Tibial artery (tissue), 4 donors: ENCODE measurements around the gene GEN1.

Source experiments
- DNase-seq, 2 donors: peaks; one replicate each; pipeline ENCODE4 v3.0.0-alpha.2; 2019
- H3K27ac ChIP-seq, 2 donors: fragments of 200-600 bp; sonication (generic) in 1 of 2; 1 replicate in 1 of 2; 2 replicates in 1 of 2; pipeline ENCODE4 v1.5.1; 2018 to 2019; ENCODE audit warnings: mild to moderate bottlenecking in 1 of 2
- H3K27me3 ChIP-seq, 2 donors: fragments of 200-600 bp; sonication (generic) in 1 of 2; one replicate each; pipeline versions ENCODE4 v1.5.1 to v1.6.0; 2016 to 2019
- H3K36me3 ChIP-seq, 3 donors: fragments of 200-600 bp; sonication (generic) in 2 of 3; one replicate each; pipeline ENCODE4 v1.5.1; 2016 to 2019; ENCODE audit warnings: mild to moderate bottlenecking in 2 of 3
- H3K4me1 ChIP-seq, 4 donors: fragments of 200-600 bp; sonication (generic) in 2 of 4; 1 replicate in 3 of 4; 2 replicates in 1 of 4; pipeline ENCODE4 v1.5.1; 2016 to 2019
- H3K4me3 ChIP-seq, 2 donors: fragments of 200-600 bp; sonication (generic) in 1 of 2; 1 replicate in 1 of 2; 2 replicates in 1 of 2; pipeline ENCODE4 v1.5.1; 2018 to 2019; ENCODE audit warnings: mild to moderate bottlenecking in 2 of 2
- H3K9me3 ChIP-seq, 3 donors: fragments of 200-600 bp; sonication (generic) in 1 of 3; one replicate each; pipeline ENCODE4 v1.5.1; 2016 to 2019
- intact Hi-C: fragments of 100-400 bp; cut with DNase I; formaldehyde crosslinking; loops from one replicate; pipeline ENCODE4 v1.15.0; 2023; ENCODE audit warnings: low total_unique reads
- TF ChIP-seq, protein P1 (sequence below), 2 experiments: fragments of 200-600 bp in 1 of 2; fragments of 450-650 bp in 1 of 2; IDR thresholded peaks; one replicate each; pipeline ENCODE4 v1.5.1; 2017 to 2019; ENCODE audit warnings: antibody characterized with exemption in 2 of 2, mild to moderate bottlenecking in 1 of 2, moderate library complexity in 1 of 2

The GEN1 gene, protein sequence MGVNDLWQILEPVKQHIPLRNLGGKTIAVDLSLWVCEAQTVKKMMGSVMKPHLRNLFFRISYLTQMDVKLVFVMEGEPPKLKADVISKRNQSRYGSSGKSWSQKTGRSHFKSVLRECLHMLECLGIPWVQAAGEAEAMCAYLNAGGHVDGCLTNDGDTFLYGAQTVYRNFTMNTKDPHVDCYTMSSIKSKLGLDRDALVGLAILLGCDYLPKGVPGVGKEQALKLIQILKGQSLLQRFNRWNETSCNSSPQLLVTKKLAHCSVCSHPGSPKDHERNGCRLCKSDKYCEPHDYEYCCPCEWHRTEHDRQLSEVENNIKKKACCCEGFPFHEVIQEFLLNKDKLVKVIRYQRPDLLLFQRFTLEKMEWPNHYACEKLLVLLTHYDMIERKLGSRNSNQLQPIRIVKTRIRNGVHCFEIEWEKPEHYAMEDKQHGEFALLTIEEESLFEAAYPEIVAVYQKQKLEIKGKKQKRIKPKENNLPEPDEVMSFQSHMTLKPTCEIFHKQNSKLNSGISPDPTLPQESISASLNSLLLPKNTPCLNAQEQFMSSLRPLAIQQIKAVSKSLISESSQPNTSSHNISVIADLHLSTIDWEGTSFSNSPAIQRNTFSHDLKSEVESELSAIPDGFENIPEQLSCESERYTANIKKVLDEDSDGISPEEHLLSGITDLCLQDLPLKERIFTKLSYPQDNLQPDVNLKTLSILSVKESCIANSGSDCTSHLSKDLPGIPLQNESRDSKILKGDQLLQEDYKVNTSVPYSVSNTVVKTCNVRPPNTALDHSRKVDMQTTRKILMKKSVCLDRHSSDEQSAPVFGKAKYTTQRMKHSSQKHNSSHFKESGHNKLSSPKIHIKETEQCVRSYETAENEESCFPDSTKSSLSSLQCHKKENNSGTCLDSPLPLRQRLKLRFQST

GRCh38 chr2:17753803-17754663 lies at the start of gene GEN1, which contains the start of gene SMC6:
TSS of gene GEN1 (plus strand) at chr2:17754138. CDS start at chr2:17759944, 5,806 bp downstream.
TSS of gene SMC6 (minus strand) at chr2:17753810. CDS start at chr2:17745946, 7,864 bp downstream.
- intact Hi-C loops, result no loop called here
- TF ChIP-seq, protein P1, sequence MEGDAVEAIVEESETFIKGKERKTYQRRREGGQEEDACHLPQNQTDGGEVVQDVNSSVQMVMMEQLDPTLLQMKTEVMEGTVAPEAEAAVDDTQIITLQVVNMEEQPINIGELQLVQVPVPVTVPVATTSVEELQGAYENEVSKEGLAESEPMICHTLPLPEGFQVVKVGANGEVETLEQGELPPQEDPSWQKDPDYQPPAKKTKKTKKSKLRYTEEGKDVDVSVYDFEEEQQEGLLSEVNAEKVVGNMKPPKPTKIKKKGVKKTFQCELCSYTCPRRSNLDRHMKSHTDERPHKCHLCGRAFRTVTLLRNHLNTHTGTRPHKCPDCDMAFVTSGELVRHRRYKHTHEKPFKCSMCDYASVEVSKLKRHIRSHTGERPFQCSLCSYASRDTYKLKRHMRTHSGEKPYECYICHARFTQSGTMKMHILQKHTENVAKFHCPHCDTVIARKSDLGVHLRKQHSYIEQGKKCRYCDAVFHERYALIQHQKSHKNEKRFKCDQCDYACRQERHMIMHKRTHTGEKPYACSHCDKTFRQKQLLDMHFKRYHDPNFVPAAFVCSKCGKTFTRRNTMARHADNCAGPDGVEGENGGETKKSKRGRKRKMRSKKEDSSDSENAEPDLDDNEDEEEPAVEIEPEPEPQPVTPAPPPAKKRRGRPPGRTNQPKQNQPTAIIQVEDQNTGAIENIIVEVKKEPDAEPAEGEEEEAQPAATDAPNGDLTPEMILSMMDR (IDR thresholded peaks at IDR 0.05), result no peak
- H3K4me1 ChIP-seq, result peaks cover 4 to 20% (median 13%) of the 10 kb centered on the region in 4 donors
- H3K27me3 ChIP-seq, result no peaks in the 10 kb centered on the region
- DNase-seq, result peak; percentile 84 to 93
- no peaks in the 10 kb centered on the region for H3K36me3 ChIP-seq
- H3K27ac ChIP-seq, result peak within 1 kb of the TSS; percentile 91 to 96
- H3K4me3 ChIP-seq, result peak within 1 kb of the TSS; percentile 91 to 99
- no peaks in the 10 kb centered on the region for H3K9me3 ChIP-seq

GRCh38 chr2:17706845-17707244 lies 47.1 kb upstream of the GEN1 start:
- Histone ChIP-seq H3K27me3 (no peaks in the 10 kb centered on the region), H3K27ac (no peak overlapping the region), H3K9me3 (no peaks in the 10 kb centered on the region), H3K4me1 (no peaks in the 10 kb centered on the region), H3K4me3 (no peak overlapping the region), H3K36me3 (peaks cover 27 to 62% (median 29%) of the 10 kb centered on the region in 3 donors)
- intact Hi-C loops, result no loop called here
- TF ChIP-seq, protein P1 (IDR thresholded peaks at IDR 0.05), result no peak
- DNase-seq, result no peak

DNA sequence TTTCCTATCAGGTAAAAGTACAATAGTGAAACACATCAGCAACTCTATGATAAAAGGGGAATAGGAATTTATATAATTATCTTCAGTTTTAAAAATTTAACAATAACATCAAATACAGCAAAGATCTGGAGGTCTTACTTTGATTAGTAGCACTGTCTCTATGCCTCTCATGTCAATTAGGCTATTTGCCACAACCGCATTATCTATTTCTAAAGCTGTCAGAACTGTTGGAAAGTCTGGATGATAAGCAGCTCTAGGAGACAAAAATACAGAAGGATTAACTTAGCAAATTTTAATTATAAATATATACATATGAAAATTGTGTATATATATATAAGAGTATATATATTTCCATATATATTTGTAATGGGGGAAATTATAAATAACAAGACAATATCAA lies 45.4 kb upstream of the GEN1 start:
- peaks cover 16 to 61% (median 24%) of the 10 kb centered on the region in 3 donors for H3K36me3 ChIP-seq
- H3K27ac ChIP-seq, result no peak overlapping the region
- no peaks in the 10 kb centered on the region for H3K27me3 ChIP-seq
- H3K4me1 ChIP-seq, result no peaks in the 10 kb centered on the region
- no peak for DNase-seq
- intact Hi-C loops, result no loop called here
- H3K4me3 ChIP-seq, result no peak overlapping the region
- no peaks in the 10 kb centered on the region for H3K9me3 ChIP-seq
- TF ChIP-seq, protein P1 (IDR thresholded peaks at IDR 0.05), result no peak

GRCh38 chr2:17709897-17710296 lies 44.0 kb upstream of the GEN1 start:
- Histone ChIP-seq H3K27me3 (no peaks in the 10 kb centered on the region), H3K4me3 (no peak overlapping the region), H3K4me1 (no peaks in the 10 kb centered on the region), H3K27ac (no peak overlapping the region), H3K9me3 (no peaks in the 10 kb centered on the region), H3K36me3 (peaks cover 25 to 70% (median 28%) of the 10 kb centered on the region in 3 donors)
- intact Hi-C loops, result no loop called here
- no peak for DNase-seq
- TF ChIP-seq, protein P1 (IDR thresholded peaks at IDR 0.05), result no peak
